ENCODE measurements around the gene NDUFS3. TPM values are rescaled to one million over a fixed set of nuclear protein-coding genes. Genes with fewer than 3 reads are reported as not detected.
"Not testable (repeated sequence)": the region's sequence is repeated elsewhere in the genome, so short reads cannot be mapped to it uniquely, and the experiment has no call there.

The NDUFS3 gene
- 97.4 TPM for total RNA-seq
- polyA plus RNA-seq (ENCODE audit: insufficient read depth in 1 of 8, insufficient read length in 8 of 8, low replicate concordance in 1 of 8): 100 to 1,000 TPM in 2 of 8 donors, 10 to 100 TPM in 6; 90.9 to 103 (median 96.0) TPM
- long read RNA-seq, donor 1, transcript NDUFS3-201 (7 exons, 958 nt): major isoform, 16 of 17 reads
- long read RNA-seq, donor 1, partial matches to known transcripts: 0 of 17 reads
- long read RNA-seq, donor 1, other reads (novel, unspliced or antisense): 0 of 17 reads
- long read RNA-seq, donor 2, transcript NDUFS3-201 (7 exons, 958 nt): major isoform, 6 of 8 reads
- long read RNA-seq, donor 2, partial matches to known transcripts: 0 of 8 reads
- long read RNA-seq, donor 2, other reads (novel, unspliced or antisense): 0 of 8 reads
- long read RNA-seq, donor 3, transcript NDUFS3-201 (7 exons, 958 nt): major isoform, 49 of 55 reads
- long read RNA-seq, donor 3, partial matches to known transcripts: 0 of 55 reads
- long read RNA-seq, donor 3, other reads (novel, unspliced or antisense): 0 of 55 reads
- long read RNA-seq, donor 4, transcript NDUFS3-201 (7 exons, 958 nt): major isoform, 31 of 34 reads
- long read RNA-seq, donor 4, partial matches to known transcripts: 0 of 34 reads
- long read RNA-seq, donor 4, other reads (novel, unspliced or antisense): 0 of 34 reads
- long read RNA-seq, donor 5, transcript NDUFS3-201 (7 exons, 958 nt): major isoform, 92 of 112 reads
- long read RNA-seq, donor 5, transcript NDUFS3-205 (2 exons, 269 nt): minor isoform, 7 of 112 reads
- long read RNA-seq, donor 5, partial matches to known transcripts: 7 of 112 reads
- long read RNA-seq, donor 5, other reads (novel, unspliced or antisense): 0 of 112 reads
- long read RNA-seq, donor 6, transcript NDUFS3-201 (7 exons, 958 nt): major isoform, 85 of 107 reads
- long read RNA-seq, donor 6, transcript NDUFS3-205 (2 exons, 269 nt): minor isoform, 5 of 107 reads
- long read RNA-seq, donor 6, partial matches to known transcripts: 12 of 107 reads
- long read RNA-seq, donor 6, other reads (novel, unspliced or antisense): 0 of 107 reads
- long read RNA-seq, donor 7, transcript NDUFS3-205 (2 exons, 269 nt): minor isoform, 5 of 59 reads
- long read RNA-seq, donor 7, transcript NDUFS3-201 (7 exons, 958 nt): major isoform, 52 of 59 reads
- long read RNA-seq, donor 7, partial matches to known transcripts: 0 of 59 reads
- long read RNA-seq, donor 7, other reads (novel, unspliced or antisense): 0 of 59 reads
- long read RNA-seq, donor 8, transcript NDUFS3-205 (2 exons, 269 nt): minor isoform, 5 of 50 reads
- long read RNA-seq, donor 8, transcript NDUFS3-201 (7 exons, 958 nt): major isoform, 40 of 50 reads
- long read RNA-seq, donor 8, partial matches to known transcripts: 0 of 50 reads
- long read RNA-seq, donor 8, other reads (novel, unspliced or antisense): 0 of 50 reads
- long read RNA-seq, donor 9, transcript NDUFS3-201 (7 exons, 958 nt): major isoform, 34 of 75 reads
- long read RNA-seq, donor 9, partial matches to known transcripts: 17 of 75 reads
- long read RNA-seq, donor 9, other reads (novel, unspliced or antisense): 19 of 75 reads
- long read RNA-seq, donor 10, transcript NDUFS3-201 (7 exons, 958 nt): major isoform, 45 of 130 reads
- long read RNA-seq, donor 10, partial matches to known transcripts: 74 of 130 reads
- long read RNA-seq, donor 10, other reads (novel, unspliced or antisense): 5 of 130 reads
- long read RNA-seq, donor 11, transcript NDUFS3-201 (7 exons, 958 nt): major isoform, 45 of 54 reads
- long read RNA-seq, donor 11, partial matches to known transcripts: 0 of 54 reads
- long read RNA-seq, donor 11, other reads (novel, unspliced or antisense): 0 of 54 reads

DNA sequence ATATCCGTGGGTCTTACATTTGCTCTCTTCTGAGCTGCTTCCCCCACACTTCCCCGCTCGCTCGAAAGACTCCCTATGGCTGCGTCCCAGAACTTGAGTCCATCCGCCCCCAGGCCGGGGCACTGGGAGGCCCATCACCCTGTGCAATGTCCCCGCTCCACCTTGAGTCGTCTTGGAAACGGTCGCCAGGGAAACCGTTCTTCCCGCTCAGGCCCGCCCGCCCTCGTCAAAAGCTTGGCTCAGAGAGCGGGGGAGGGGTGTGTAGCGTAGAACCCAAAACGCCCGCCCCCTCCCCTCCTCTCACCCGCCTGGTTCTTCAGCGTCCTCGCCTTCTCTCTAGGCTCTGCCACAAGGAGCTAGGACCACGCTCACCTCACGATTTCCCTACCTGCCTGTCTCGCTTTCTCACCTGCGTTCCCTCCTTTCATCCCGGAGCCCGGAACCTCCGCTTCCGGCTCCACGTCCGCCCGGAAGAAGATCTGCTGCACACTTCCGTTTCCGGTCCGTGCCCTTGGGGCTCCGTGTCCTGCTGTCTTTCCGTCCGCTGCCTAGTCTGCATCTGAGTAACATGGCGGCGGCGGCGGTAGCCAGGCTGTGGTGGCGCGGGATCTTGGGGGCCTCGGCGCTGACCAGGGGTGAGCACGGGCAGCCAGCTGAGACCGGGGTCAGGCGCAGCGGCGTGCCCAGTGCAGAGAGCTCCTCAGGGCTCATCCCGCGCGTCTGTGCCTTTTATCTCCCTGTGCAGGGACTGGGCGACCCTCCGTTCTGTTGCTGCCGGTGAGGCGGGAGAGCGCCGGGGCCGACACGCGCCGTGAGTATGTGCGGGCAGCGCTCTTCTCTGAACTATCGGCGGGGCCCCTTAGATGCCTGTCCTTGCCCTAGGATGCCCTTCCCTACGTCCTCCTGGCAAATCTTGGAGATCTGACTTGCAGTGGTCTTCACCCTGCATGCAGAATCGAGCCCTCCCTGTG, at the start of gene NDUFS3, which contains the start of gene KBTBD4:
Gene NDUFS3 (plus strand): TSS at position 551 of the 971 bp plus-strand sequence. CDS start 18 bp downstream, at position 569.
Gene KBTBD4 (minus strand): TSS at position 447 of the 971 bp plus-strand sequence. CDS start 19 bp downstream, at position 428.
- H3K4me1 ChIP-seq (ENCODE audit: control insufficient read depth, insufficient read depth, low read length): peaks cover 24% of the 10 kb centered on the region

DNA sequence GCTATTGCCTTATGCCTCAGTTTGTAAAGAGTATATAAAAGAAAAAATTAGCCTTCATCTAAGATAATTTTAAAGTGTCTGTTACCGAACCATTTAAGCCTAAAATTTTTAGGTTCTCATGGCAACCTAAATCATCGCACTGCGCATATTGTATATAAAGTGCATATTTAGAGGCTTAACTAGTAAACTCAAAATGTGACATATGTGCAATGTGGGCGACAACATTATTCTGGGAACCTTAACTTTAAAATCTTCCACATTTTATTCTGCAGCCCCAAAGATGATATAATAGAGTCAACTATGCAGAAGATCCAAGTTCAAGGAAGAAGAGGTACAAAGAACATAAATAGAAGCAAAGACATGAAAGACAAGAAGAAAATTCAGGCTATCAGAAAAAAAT, 48.9 kb upstream of the NDUFS3 start:
- Histone ChIP-seq H3K4me1 (ENCODE audit: control insufficient read depth, insufficient read depth, low read length) (peaks cover 2% of the 10 kb centered on the region), H3K27me3 (ENCODE audit: control insufficient read depth, insufficient read depth, low read length) (no peaks in the 10 kb centered on the region), H3K27ac (ENCODE audit: low read length) (no peak overlapping the region), H3K36me3 (ENCODE audit: control insufficient read depth, insufficient read depth, low read length) (peaks cover 5% of the 10 kb centered on the region), H3K9me3 (replicated peaks; ENCODE audit: control insufficient read depth, low read depth, low read length) (no peaks in the 10 kb centered on the region), H3K4me3 (ENCODE audit: low read length) (no peak overlapping the region)
- DNase-seq: no peak
- no CpG with 5 or more reads among the region's 4 CpGs for WGBS (ENCODE audit: insufficient coverage)

More for the DNA sequence above, at the start of gene NDUFS3, which contains the start of gene KBTBD4:
- WGBS (ENCODE audit: insufficient coverage): 0% methylated on average over 68 of the region's 72 CpGs
- peak within 1 kb of the TSS; percentile 98 for H3K4me3 ChIP-seq (ENCODE audit: low read length)
- peaks cover 57% of the 10 kb centered on the region for H3K36me3 ChIP-seq (ENCODE audit: control insufficient read depth, insufficient read depth, low read length)
- H3K27me3 ChIP-seq (ENCODE audit: control insufficient read depth, insufficient read depth, low read length): no peaks in the 10 kb centered on the region
- peak within 1 kb of the TSS; percentile 90 for H3K27ac ChIP-seq (ENCODE audit: low read length)
- no peaks in the 10 kb centered on the region for H3K9me3 ChIP-seq (replicated peaks; ENCODE audit: control insufficient read depth, low read depth, low read length)
- peak; percentile 97 for DNase-seq

DNA sequence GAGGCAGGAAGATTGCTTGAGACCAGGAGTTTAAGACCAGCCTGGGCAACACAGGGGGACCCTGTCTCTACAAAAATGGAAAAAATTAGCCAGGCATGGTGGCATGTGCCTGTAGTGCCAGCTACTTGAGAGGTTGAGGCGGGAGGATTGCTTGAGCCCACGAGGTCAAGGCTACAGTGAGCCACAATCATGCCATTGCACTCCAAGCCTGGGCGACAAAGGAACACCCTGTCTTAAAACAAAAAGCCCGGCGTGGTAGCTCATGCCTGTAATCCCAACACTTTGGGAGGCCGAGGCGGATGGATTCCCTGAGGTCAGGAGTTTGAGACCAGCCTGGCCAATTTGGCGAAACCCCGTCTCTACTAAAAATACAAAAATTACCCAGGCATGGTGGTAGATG, 48.2 kb upstream of the NDUFS3 start:
- H3K36me3 ChIP-seq (ENCODE audit: control insufficient read depth, insufficient read depth, low read length); H3K4me1 ChIP-seq (ENCODE audit: control insufficient read depth, insufficient read depth, low read length); H3K27ac ChIP-seq (ENCODE audit: low read length); H3K27me3 ChIP-seq (ENCODE audit: control insufficient read depth, insufficient read depth, low read length); DNase-seq; H3K9me3 ChIP-seq (replicated peaks; ENCODE audit: control insufficient read depth, low read depth, low read length); H3K4me3 ChIP-seq (ENCODE audit: low read length): not testable (repeated sequence)
- 95% methylated on average over 9 of the region's 9 CpGs for WGBS (ENCODE audit: insufficient coverage)

DNA sequence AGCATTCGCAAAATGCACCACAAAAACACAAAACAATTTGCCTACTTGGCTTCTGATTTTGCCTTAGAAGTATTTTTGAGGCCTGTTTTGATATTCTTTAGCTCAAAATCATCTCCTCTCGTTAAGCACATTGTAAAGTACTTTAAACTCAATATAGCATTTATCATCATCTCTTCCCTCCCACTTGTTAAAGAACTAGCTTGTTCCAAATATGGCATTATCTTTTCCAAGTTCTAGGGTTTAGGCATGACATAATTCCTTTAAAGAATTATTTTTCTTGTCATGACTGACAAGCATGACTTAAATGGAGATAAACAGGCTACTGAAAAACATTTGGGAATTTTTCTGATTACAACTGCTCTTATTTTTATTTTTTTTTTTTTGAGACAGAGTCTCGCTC, 47.2 kb upstream of the NDUFS3 start:
- no peaks in the 10 kb centered on the region for H3K27me3 ChIP-seq (ENCODE audit: control insufficient read depth, insufficient read depth, low read length)
- no peaks in the 10 kb centered on the region for H3K4me1 ChIP-seq (ENCODE audit: control insufficient read depth, insufficient read depth, low read length)
- WGBS (ENCODE audit: insufficient coverage): no CpG with 5 or more reads among the region's 3 CpGs
- no peak overlapping the region for H3K4me3 ChIP-seq (ENCODE audit: low read length)
- H3K9me3 ChIP-seq (replicated peaks; ENCODE audit: control insufficient read depth, low read depth, low read length): no peaks in the 10 kb centered on the region
- no peak overlapping the region for H3K27ac ChIP-seq (ENCODE audit: low read length)
- peaks cover 9% of the 10 kb centered on the region for H3K36me3 ChIP-seq (ENCODE audit: control insufficient read depth, insufficient read depth, low read length)
- DNase-seq: no peak

DNA sequence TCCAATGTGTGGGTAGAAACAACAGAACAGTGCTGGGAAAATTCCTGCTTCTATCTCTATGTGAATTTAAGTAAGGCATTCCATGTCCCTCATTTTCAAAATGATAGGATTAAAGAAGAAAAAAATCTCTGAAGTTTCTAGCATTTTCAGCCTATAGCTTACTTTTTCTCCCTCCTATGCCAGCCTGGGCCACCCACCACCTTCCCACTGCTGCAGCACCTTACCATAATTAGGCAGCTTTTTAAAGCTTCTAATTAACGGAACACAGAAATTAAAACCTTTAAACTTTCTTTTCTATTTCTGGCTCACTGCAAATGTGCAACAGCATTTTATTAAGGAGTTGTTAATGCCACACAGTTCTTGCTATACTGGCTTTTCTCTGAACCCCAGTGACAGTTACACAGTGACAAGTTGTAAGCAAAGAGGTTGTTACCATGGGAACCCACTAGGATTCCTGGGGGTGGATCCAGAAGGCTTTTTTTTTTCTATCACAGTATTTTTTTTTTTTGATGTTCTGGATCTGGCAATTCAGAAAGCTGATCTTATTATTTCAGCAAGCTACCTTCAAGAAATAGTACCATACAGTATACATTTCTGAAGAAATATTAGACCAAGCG, 46.2 kb upstream of the NDUFS3 start:
- Histone ChIP-seq H3K9me3 (replicated peaks; ENCODE audit: control insufficient read depth, low read depth, low read length) (no peaks in the 10 kb centered on the region), H3K27ac (ENCODE audit: low read length) (no peak overlapping the region), H3K36me3 (ENCODE audit: control insufficient read depth, insufficient read depth, low read length) (peaks cover 9% of the 10 kb centered on the region), H3K4me3 (ENCODE audit: low read length) (no peak overlapping the region), H3K27me3 (ENCODE audit: control insufficient read depth, insufficient read depth, low read length) (no peaks in the 10 kb centered on the region), H3K4me1 (ENCODE audit: control insufficient read depth, insufficient read depth, low read length) (no peaks in the 10 kb centered on the region)
- DNase-seq: no peak
- 100% methylated on average over 1 of the region's 2 CpGs for WGBS (ENCODE audit: insufficient coverage)

DNA sequence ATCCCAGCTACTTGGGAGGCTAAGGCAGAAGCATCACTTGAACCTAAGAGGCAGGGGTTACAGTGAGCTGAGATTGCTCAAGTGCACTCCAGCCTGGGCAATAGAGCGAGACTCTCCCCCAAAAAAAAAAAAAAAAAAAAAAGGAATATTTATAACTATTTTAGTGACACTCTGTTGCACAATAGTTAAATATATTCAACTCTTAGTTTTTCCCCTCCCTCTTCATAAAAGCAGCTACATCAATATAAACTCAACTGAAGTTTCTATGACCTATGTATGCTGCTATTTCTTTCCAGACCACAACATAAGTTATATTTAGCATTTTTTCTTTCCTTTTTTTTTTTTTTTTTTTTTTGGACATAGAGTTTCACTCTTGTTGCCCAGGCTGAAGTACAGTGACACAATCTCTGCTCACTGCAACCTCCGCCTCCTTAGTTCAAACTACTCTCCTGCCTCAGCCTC, 45.2 kb upstream of the NDUFS3 start:
- Histone ChIP-seq H3K36me3 (ENCODE audit: control insufficient read depth, insufficient read depth, low read length) (peaks cover 9% of the 10 kb centered on the region), H3K4me1 (ENCODE audit: control insufficient read depth, insufficient read depth, low read length) (no peaks in the 10 kb centered on the region), H3K27ac (ENCODE audit: low read length) (no peak overlapping the region), H3K4me3 (ENCODE audit: low read length) (no peak overlapping the region), H3K27me3 (ENCODE audit: control insufficient read depth, insufficient read depth, low read length) (no peaks in the 10 kb centered on the region), H3K9me3 (replicated peaks; ENCODE audit: control insufficient read depth, low read depth, low read length) (no peaks in the 10 kb centered on the region)
- no peak for DNase-seq
- no CpG with 5 or more reads among the region's 2 CpGs for WGBS (ENCODE audit: insufficient coverage)

DNA sequence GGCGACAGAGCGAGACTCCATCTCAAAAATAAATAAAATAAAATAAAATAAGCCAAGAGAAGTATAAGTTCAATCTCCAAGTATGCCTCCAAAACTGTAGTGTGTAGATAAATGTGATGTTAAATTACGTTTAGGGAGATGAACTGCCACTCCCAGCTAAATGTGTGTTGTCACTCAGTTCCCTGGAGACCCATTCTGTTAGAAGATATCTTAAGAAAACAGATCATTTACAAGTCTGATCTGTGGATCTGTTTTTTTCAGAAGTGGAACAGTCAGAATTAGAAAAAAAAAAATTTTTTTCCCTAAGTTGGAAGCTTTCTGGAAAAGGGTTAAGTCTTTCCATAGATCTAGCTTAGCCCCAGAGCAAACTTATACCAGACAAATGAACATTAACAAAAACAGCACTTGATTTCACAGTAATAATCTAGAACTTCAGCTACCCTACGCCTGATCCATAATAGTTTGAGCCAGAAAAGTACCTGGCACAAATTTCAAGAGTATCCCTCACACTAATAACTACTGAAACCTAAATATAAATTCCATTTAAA, 44.1 kb upstream of the NDUFS3 start:
- Histone ChIP-seq H3K4me1 (ENCODE audit: control insufficient read depth, insufficient read depth, low read length) (peaks cover 2% of the 10 kb centered on the region), H3K27ac (ENCODE audit: low read length) (no peak overlapping the region), H3K4me3 (ENCODE audit: low read length) (no peak overlapping the region), H3K36me3 (ENCODE audit: control insufficient read depth, insufficient read depth, low read length) (peaks cover 9% of the 10 kb centered on the region), H3K27me3 (ENCODE audit: control insufficient read depth, insufficient read depth, low read length) (no peaks in the 10 kb centered on the region), H3K9me3 (replicated peaks; ENCODE audit: control insufficient read depth, low read depth, low read length) (no peaks in the 10 kb centered on the region)
- DNase-seq: no peak
- 67% methylated on average over 1 of the region's 4 CpGs for WGBS (ENCODE audit: insufficient coverage)

DNA sequence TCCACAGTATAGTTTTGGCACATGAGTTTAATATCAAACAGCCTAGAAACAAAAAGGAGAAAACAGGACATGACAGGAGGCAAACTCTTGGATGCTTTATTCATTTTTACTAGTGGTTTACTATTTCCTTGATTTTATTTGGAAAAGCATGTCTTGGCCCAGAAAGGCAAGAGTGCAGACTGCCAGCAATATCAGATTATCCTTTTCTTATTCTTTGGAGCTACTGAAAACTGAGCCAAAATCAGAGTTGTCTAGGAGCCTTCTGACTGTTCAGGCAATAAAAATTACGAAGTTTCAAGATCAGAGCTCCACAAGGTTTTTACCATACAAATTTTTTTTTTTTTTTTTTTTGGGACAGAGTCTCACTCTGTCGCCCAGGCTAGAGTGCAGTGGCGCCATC, 42.0 kb upstream of the NDUFS3 start:
- Histone ChIP-seq H3K27ac (ENCODE audit: low read length) (no peak overlapping the region), H3K4me3 (ENCODE audit: low read length) (no peak overlapping the region), H3K9me3 (replicated peaks; ENCODE audit: control insufficient read depth, low read depth, low read length) (no peaks in the 10 kb centered on the region), H3K27me3 (ENCODE audit: control insufficient read depth, insufficient read depth, low read length) (no peaks in the 10 kb centered on the region), H3K36me3 (ENCODE audit: control insufficient read depth, insufficient read depth, low read length) (peaks cover 3% of the 10 kb centered on the region), H3K4me1 (ENCODE audit: control insufficient read depth, insufficient read depth, low read length) (peaks cover 7% of the 10 kb centered on the region)
- no CpG with 5 or more reads among the region's 3 CpGs for WGBS (ENCODE audit: insufficient coverage)
- peak; percentile 86 for DNase-seq

All from muscle of leg (tissue), 16 donors.